Stimulated activated CD4-positive, alpha-beta T cell treated with anti-CD3 and anti-CD28 coated beads, TNF-alpha, amount 100 ng/mL, for 1 hour (primary cell): ENCODE results near the gene FIGN.

Source experiments
- DNase-seq, 3 donors: peaks; one replicate each; pipeline ENCODE4 v3.0.0-alpha.2; 2020; ENCODE audit warnings: low read depth in 3 of 3, low spot score in 1 of 3

Gene FIGN

GRCh38 chr2:163711258-163711657 lies 24.6 kb downstream of the FIGN start:
- DNase-seq: no peak

- DNase-seq: no peak
Observed at GRCh38 chr2:163709270-163709669, 26.5 kb downstream of the FIGN start.

DNA sequence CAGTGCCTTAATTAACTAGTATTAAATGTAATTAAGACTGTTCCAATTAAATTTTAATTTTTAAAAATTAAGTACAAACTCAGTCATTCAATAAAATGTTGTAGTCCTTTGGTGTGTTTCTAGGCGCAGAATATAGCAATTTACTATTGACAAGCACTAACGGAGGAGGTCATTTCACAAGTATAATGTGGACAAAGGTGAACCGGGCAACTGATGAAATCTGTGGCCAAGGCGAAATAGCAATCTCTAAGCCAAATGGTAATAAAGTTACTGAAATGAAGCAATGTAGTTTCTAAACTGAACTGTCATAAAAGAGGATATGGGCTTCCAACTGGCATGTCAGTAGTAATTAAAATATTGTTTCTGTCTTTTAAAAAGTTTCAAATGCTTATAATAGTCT lies 27.5 kb downstream of the FIGN start:
- no peak for DNase-seq

DNA sequence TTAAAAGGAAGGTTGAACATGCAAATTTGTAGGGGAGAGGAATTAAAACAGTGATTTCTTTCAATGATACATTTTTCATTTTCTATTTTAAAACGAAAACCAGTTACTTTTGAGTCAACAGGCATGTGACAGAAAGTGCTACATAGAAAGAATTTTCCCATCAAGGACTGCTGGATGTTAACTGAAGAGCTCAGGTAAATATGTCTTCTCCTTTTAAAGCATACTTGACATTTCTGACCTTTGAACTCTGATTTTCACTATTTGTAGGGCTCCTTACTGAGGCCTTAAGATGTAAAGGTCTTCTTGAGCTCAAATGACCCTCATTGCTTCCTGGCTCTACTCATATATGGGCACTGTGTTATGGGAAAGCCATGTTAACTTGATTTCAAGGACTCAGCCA lies 32.4 kb downstream of the FIGN start:
- DNase-seq: no peak

- no peak for DNase-seq
Observed at GRCh38 chr2:163701399-163702195, 34.2 kb downstream of the FIGN start.

- no peak for DNase-seq
Observed at GRCh38 chr2:163698857-163699256, 37.0 kb downstream of the FIGN start.

DNA sequence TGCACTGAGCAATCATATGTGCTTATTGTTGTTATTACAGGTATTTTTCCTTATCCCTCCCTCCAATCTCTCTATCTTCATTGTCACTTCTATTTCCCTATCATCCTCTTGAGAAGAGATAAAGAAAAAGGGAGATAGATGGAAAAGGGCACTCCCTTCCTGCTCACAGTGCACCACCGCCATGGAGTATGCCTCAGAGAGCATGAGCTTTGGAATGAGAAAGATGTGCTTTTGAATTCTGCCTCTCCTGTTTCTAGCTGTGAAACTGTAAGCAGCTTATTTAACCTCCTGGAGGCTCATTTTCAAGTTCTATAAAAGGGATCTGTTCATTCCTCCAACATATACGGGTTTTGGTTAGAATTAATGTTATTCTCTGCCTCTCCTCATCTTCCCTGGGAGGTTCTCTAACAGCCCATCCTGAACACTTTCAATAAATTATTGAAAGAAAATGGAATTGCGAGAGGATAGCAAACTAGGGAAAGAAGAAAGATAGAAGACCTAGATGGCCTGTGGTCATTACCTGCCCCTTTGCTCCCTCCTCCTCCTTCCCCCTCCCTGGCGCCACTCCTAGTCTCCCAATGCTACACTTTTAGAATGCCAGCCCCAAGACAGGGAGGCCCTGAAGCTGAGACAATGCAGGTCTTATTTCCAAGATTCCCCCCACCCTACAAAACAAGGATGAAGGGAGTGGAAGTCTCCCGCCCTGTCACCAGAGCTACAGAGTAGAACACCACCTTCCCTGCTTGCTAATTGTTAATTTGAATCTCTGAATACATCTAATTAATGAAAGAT lies 37.8 kb downstream of the FIGN start:
- no peak for DNase-seq

DNA sequence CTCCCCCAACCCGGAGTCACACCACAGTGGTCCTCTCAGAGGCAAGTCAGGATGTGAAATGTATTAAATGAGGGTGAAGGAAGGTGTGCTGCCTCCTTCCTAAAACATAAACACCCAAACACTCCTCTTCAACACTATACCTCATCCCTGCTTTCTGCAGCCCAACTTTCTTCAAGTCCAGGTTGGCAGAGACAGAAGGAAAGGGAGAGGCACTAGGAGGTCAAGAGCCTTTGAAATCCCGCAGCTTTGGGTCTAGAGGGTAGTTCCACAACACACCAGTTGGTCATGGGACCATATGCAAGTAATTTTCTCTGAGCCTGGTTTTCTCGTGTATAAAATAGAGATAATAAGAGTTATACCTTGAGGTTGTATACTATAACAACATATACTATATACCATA lies 38.4 kb downstream of the FIGN start:
- no peak for DNase-seq

GRCh38 chr2:163693484-163693883 lies 42.3 kb downstream of the FIGN start:
- DNase-seq: no peak

DNA sequence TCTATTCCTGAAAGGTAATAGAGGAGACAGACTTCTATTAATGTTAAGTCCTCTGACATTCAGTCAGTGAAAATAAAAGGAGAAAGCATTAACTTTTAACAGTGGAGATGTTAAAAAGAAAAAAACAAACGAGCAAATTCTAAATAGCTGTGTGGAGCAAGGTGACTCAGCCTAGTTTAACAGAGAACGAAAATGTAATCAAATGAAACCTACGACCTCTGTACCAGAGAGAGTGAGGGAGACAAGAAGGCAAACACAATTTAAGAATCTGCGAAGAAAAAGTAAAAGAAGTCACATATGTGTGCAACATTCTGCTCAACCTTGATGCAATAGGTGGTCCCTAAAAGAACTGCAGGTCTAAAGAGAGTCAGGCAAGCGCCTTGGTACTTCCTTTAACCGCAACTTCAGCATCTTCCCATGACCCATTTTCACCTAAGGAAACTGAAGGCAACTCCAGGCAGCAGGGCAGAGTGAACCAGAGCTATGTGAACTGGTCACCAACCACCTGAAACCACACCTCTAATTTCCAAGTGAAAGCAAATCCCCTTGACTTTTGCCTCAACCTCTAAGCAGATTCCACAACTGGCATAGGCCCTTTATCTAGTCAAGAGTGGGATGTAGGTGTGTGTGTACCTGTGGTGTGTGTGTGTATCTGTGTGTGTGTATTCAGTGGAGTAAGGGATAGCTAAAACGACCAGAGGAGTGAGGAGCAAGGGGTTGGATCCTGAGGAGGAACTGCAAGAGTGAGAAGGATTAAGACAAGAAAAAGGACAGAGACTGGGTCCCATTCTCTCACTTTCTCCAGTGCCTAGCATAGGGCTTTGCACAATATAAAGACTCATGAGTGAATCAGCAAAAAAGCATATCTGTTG lies 43.0 kb downstream of the FIGN start:
- DNase-seq: no peak

DNA sequence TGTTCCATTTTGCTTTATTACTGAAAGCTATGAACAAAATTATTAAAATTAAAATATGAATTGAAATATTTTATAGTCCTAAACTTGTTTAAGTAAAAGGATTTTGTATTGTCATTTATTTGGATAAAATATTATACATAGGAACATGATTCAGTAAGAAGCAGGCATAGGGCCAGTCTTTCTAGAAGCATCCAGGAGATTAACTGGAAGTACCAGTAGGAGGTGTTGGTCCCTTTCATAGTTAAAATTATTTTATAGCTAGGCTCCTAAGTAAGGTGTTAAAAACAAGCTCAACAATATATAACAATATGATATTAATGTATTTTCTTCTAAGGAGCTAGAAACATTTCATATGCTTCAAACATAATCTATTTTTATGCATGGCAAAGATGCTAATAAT lies 43.7 kb downstream of the FIGN start:
- DNase-seq: no peak

GRCh38 chr2:163690896-163691295 lies 44.9 kb downstream of the FIGN start:
- DNase-seq: no peak

- DNase-seq: no peak
Observed at GRCh38 chr2:163687217-163687616, 48.6 kb downstream of the FIGN start.

DNA sequence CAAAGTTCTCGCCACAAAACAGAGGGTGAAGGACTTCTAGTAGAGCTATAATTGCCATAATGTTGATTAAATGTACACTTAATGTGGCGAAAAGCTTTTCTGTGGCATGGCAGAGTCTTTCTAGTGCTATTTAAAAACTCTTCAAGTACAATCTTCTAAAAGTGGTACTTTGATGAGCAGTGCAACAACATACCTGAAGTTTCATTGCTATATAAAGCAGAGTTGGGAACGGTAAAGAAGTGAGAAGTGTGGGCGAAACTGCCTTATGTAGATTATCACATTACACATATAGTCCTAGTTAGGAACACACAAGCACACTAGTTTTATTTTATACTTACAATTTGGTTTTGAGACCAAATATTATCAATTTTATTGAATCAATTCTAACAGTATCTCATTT lies 49.5 kb downstream of the FIGN start:
- DNase-seq: no peak

DNA sequence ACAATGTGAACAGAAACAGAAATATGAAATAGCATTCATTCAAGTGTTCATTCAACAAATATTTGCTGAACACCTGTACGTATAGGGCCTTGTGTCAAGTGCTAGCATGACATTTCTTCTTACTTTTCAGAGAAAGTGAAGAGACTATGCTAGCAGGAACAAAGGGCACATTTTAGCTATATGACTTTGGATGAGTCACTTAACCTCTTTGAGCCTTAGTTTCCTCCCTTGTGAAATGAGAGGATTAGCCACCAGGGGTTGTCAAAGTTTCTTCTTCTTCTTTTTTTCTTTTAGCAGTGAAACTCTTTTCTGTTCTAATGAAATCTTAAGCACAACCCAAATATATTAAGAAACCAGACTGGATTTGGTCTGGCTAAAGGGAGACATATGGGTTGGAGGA lies 53.1 kb downstream of the FIGN start:
- no peak for DNase-seq

DNA sequence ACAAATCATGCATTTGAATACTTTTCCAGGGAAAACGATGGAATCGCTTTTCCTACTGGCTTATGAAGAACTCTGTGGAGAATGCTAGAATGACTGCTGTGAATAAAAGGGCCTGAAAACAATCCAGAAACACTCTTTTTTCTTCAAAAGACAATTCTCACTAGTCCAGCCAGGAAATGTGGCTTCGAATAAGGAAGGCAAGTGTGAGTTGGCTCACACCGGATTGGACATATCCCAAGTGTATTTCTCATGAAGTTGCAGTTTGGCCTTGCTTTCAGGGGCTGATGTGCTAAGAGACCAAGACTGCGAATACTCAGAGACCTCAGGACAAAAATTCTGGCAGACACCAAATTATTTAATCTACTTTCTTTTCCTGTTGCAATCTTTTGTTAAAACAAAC lies 54.1 kb downstream of the FIGN start:
- no peak for DNase-seq

DNA sequence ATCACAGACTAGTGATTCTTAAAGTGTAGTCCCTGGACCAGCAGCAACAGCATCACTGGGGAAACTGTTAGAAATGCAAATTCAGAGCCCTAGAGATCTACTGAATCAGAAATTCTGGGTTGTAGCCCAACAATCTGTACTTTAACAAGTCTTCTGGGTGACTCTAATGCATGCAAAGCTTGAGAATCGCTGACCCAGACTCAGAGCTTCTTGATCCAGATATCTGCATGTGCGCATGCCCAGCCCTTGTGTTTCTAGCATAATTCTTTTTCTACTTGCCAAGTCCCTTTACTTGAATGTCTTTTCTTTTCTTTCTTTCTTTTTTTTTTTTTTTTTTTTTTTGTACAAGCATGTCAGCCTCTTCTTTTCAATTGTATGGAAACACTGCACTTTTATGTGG lies 60.4 kb downstream of the FIGN start:
- DNase-seq: no peak

DNA sequence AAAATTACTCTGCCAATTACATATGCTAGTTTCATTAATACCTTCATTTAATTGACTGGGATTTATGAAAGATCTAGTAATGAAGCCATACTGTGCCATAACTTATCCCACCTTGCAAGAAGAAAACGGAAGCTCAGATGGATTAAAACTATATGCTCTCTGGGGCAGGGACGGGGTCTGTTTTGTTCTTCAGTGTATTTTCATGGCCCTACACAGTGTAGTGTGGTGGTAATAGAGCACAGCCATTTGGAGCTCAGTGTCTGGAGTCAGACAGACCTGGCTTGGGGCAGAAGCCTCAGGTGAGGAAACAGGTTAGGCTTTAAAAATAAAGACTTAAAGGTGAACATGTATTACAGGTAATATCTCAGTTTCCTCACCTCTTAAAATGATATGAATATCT lies 62.3 kb downstream of the FIGN start:
- DNase-seq: no peak

GRCh38 chr2:163670929-163671328 lies 64.9 kb downstream of the FIGN start:
- DNase-seq: no peak

DNA sequence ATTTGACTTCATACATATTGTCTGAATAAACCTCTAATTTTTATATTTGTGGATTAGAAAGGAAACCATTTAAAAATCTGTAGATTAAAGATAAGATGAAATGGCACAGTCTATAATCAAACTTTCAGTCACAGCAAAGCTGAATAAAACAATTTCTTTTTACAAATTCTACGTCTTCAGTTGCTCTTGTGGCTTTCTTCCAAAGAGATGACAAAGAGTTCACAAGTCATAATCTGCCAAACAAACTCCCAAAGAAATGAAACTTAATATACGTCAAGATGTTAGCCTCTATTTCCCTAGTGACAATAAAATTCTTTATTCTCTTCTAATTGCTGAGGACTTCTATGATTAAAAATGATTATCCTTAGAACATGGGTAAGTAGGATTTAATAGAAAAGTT lies 66.3 kb downstream of the FIGN start:
- no peak for DNase-seq

- DNase-seq: no peak
Observed at GRCh38 chr2:163667064-163667887, 68.5 kb downstream of the FIGN start.
